ENCODE data around the gene TPP1. TPM values are rescaled to one million over a fixed set of nuclear protein-coding genes. Genes with fewer than 3 reads are reported as not detected.

TPP1 gene
- total RNA-seq, 1 donor from 2014 or later: 207 TPM

DNA sequence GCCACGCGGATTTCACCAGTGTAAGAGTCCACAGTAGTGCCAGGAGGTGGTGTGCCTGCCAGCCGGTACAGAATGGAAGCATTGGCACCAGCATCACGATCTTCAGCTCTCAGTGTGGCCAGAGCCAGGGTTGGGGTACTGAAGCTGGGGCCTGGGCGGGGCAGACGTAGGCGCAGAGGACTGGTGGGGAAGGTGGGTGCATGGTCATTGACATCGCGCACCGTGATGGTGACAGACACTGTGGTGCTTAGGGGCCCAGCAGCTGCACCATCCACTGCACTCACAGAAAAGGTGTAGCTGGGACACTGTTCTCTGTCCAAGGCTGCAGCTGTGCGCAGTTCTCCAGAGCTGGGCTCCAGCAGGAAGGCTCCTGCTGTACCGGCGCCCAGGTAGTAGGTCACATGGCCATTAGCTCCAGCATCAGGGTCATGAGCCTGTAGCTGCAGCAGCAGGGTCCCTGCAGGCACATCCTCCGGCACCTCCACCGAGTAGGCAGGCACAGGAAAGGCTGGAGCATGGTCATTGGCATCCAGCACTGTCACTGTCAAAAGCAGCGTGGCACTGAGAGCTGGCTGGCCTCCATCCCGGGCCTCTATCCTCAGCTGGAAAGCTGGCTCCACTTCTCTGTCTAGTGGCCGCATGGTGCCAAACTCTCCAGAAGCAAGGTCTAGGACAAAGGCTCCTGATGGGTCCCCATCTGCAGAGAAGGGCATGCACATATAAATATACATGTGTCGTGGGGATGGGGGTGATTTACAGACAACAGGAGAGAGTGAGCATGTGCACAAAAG is 7.9 kb upstream of the TPP1 start:
- Histone ChIP-seq H3K27me3 (no peaks in the 10 kb centered on the region), H3K36me3 (peaks cover under 1% of the 10 kb centered on the region), H3K4me3 (no peak overlapping the region), H3K9me3 (no peaks in the 10 kb centered on the region), H3K4me1 (no peaks in the 10 kb centered on the region), H3K27ac (no peak overlapping the region)
- ATAC-seq (no peak), DNase-seq (no peak)
- intact Hi-C loops (cut with DNase I): no loop called here
- TF ChIP-seq, protein P1, sequence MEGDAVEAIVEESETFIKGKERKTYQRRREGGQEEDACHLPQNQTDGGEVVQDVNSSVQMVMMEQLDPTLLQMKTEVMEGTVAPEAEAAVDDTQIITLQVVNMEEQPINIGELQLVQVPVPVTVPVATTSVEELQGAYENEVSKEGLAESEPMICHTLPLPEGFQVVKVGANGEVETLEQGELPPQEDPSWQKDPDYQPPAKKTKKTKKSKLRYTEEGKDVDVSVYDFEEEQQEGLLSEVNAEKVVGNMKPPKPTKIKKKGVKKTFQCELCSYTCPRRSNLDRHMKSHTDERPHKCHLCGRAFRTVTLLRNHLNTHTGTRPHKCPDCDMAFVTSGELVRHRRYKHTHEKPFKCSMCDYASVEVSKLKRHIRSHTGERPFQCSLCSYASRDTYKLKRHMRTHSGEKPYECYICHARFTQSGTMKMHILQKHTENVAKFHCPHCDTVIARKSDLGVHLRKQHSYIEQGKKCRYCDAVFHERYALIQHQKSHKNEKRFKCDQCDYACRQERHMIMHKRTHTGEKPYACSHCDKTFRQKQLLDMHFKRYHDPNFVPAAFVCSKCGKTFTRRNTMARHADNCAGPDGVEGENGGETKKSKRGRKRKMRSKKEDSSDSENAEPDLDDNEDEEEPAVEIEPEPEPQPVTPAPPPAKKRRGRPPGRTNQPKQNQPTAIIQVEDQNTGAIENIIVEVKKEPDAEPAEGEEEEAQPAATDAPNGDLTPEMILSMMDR (IDR thresholded peaks at IDR 0.05): no peak

DNA sequence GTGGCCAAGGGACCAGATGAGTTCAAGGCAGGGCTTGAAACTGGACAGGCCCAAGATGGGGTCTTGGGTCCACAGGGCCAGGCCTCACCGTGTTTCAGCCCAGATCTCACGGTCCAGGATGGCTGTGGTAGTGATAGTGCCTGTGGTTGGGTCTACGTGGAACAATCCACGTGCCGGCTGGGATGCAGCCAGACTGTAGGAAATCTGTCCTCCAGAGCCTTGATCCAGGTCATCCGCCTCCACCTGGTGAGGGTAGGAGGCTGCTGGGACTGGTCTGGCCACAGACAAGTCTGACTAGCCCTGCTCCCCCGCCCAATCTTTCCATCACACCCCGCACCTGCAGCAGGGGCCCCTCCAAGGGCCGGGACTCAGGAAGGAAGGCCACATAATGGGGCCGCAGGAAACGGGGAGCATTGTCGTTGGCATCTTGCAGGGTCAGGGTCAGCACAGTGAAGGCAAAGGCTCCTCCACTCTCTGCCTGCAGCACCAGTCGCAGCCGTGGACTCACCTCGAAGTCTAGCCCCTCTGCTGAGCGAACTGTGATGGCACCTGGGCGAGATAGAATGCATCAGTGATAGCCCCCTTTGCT is 6.7 kb upstream of the TPP1 start:
- Histone ChIP-seq H3K27me3 (no peaks in the 10 kb centered on the region), H3K4me1 (no peaks in the 10 kb centered on the region), H3K27ac (no peak overlapping the region), H3K36me3 (no peaks in the 10 kb centered on the region), H3K9me3 (no peaks in the 10 kb centered on the region), H3K4me3 (no peak overlapping the region)
- DNase-seq: no peak
- ATAC-seq: no peak
- TF ChIP-seq, protein P1 (IDR thresholded peaks at IDR 0.05): no peak
- intact Hi-C loops (cut with DNase I): no loop called here

DNA sequence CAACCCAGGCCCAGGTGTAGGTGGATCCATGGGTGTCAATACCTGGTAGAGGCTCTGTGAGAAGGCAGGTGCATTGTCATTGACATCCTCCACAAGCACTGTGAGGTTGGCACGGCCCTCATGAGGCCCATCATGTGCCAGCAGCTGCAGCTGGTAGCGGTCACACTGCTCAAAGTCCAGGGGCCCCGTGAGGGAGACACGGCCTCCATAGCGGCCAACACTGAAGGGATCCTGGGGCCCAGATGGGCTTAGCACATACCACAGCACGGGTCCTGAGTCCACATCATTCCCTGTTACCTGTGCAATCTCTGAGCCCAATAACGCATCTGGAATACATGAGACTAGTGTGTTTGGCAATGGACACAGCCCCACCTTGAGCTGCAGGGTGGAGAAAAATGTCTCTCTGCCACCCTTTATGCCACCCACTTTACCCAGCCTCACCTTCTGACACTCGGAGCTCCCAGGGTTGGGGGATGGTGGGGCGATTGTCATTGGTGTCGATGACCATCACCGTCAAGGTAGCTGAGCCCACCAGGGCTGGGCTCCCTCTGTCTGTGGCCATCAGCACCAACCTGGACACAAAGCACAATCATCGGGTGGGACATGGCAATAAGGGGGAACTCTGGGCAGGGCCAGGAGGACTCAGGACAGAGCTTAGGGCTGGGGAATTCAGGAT is 6.1 kb upstream of the TPP1 start:
- no peak for DNase-seq
- Histone ChIP-seq H3K36me3 (no peaks in the 10 kb centered on the region), H3K27ac (no peak overlapping the region), H3K4me3 (no peak overlapping the region), H3K27me3 (no peaks in the 10 kb centered on the region), H3K4me1 (no peaks in the 10 kb centered on the region), H3K9me3 (no peaks in the 10 kb centered on the region)
- ATAC-seq: no peak
- TF ChIP-seq, protein P1 (IDR thresholded peaks at IDR 0.05): no peak
- intact Hi-C loops (cut with DNase I): no loop called here

DNA sequence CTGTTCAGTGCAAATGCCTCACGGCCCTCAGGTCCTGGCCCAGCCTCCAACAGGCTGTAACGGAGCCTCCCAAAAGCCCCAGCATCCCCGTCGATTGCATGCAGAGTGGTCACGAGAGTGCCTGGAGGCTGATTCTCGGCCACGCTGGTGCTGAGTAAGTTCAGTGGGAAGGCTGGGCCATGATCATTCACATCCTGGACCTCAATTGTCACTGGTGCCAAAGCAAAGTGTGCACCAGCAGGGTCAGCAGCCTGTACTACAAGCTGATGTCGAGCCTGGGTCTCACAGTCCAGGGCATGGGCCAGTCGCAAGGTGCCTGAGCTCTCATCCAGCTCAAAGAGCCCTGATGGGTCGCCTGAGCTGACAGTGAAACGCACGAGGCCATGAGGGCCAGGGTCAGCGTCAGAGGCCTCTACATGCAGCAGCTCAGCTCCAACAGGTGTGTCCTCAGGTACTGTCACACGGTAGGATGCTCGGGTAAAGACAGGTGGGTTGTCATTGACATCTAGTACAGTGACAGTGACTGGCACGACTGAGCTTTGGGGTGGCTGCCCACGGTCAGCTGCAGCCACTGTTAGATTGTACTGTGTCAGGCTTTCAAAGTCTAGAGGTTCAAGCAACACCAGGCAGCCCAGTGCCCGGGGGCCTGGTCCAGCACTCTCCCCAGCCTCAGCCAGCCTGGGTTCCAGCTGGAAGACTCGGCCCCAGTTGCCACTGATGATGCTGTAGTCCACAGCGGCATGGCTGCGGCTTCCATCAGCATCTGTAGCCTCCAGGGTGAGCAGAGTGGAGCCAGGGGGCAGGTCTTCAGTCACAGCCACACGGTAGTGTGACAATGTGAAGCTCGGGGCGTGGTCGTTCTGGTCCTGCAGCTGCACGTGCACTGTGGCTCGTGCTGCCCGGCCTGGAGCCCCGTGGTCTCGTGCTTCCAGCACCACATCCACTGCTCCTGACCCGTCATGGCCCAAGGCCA is 4.5 kb upstream of the TPP1 start:
- intact Hi-C loops (cut with DNase I): no loop called here
- Histone ChIP-seq H3K36me3 (no peaks in the 10 kb centered on the region), H3K4me3 (no peak overlapping the region), H3K27ac (no peak overlapping the region), H3K27me3 (no peaks in the 10 kb centered on the region), H3K4me1 (no peaks in the 10 kb centered on the region), H3K9me3 (no peaks in the 10 kb centered on the region)
- TF ChIP-seq, protein P1 (IDR thresholded peaks at IDR 0.05): no peak
- ATAC-seq (no peak), DNase-seq (no peak)
